Measurements from ENCODE around the gene EFHD2.

The EFHD2 gene

GRCh38 chr1:15435239-15436077 lies 25.8 kb downstream of the EFHD2 start:
- TF ChIP-seq CTCF (IDR thresholded peaks at IDR 0.05; ENCODE audit: control extremely low read depth, extremely low read depth, low read depth, missing control alignments) = no peak
- no peak for DNase-seq (ENCODE audit: extremely low spot score)
- ChIA-PET CTCF (interaction anchor here (1.1 to 10.4 kb wide), 4 partner anchors 9 to 112 kb away, joined by 3 to 151 read pairs (median 3); no protein-coding TSS in a partner anchor), POLR2A (no interaction called here)

- POLR2A ChIA-PET = no interaction called here
- no peak for TF ChIP-seq CTCF (IDR thresholded peaks at IDR 0.05; ENCODE audit: control extremely low read depth, extremely low read depth, low read depth, missing control alignments)
- CTCF ChIA-PET = interaction anchor here (1.3 to 1.8 kb wide), 2 partner anchors 68 to 114 kb away, joined by 3 to 8 read pairs; no protein-coding TSS in a partner anchor
- no peak for DNase-seq (ENCODE audit: extremely low spot score)
Observed at GRCh38 chr1:15436881-15437442, 27.3 kb downstream of the EFHD2 start.

- ChIA-PET POLR2A (no interaction called here), CTCF (no interaction called here)
- no peak for TF ChIP-seq CTCF (IDR thresholded peaks at IDR 0.05; ENCODE audit: control extremely low read depth, extremely low read depth, low read depth, missing control alignments)
- no peak for DNase-seq (ENCODE audit: extremely low spot score)
Observed at GRCh38 chr1:15439325-15439724, 29.6 kb downstream of the EFHD2 start.

GRCh38 chr1:15440357-15440756 lies 30.7 kb downstream of the EFHD2 start:
- TF ChIP-seq CTCF (IDR thresholded peaks at IDR 0.05; ENCODE audit: control extremely low read depth, extremely low read depth, low read depth, missing control alignments) = no peak
- DNase-seq (ENCODE audit: extremely low spot score) = no peak
- POLR2A ChIA-PET = interaction anchor here (0.5 kb wide), 1 partner anchor 150 kb away, joined by 5 read pairs; no protein-coding TSS in a partner anchor
- CTCF ChIA-PET = interaction anchor here (1.5 to 1.8 kb wide), 2 partner anchors 9 to 116 kb away, joined by 7 to 12 read pairs; no protein-coding TSS in a partner anchor

GRCh38 chr1:15441247-15441646 lies 31.6 kb downstream of the EFHD2 start:
- CTCF ChIA-PET = interaction anchor here (1.5 to 1.8 kb wide), 2 partner anchors 10 to 117 kb away, joined by 7 to 12 read pairs; no protein-coding TSS in a partner anchor

More at GRCh38 chr1:15441247-15441646, 31.6 kb downstream of the EFHD2 start:
- no peak for TF ChIP-seq CTCF (IDR thresholded peaks at IDR 0.05; ENCODE audit: control extremely low read depth, extremely low read depth, low read depth, missing control alignments)
- POLR2A ChIA-PET = no interaction called here
- DNase-seq (ENCODE audit: extremely low spot score) = no peak
